ENCODE data around the gene ADD2. TPM values are rescaled to one million over a fixed set of nuclear protein-coding genes. Genes with fewer than 3 reads are reported as not detected.
"Not testable (repeated sequence)": the region's sequence is repeated elsewhere in the genome, so short reads cannot be mapped to it uniquely, and the experiment has no call there.

ADD2 gene
- total and polyA plus RNA-seq, 2 experiments from 2014 or later: 4.7 to 40.0 TPM

DNA sequence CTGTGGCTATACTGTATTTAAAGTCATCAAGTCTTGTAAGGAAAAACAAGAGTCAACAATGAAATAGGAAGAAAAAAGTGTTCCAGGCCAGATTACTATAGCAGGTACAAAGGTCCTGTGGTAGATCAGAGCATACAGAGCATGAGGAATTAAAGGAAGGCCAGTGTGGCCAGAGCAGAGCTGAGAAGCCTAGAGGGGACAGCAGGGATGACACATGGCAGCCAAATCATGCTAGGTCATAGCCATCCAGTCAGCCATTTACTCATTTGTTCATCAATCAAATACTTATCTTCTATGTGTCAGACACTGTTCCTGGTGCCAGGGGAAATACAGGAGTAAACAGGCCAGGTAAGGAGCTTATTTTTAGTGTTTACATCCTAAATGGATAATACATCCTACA lies 24.3 kb downstream of the ADD2 start:
- no peaks in the 10 kb centered on the region for H3K27me3 ChIP-seq
- H3K27ac ChIP-seq: no peak overlapping the region
- no peak overlapping the region for H3K4me3 ChIP-seq
- H3K4me1 ChIP-seq (ENCODE audit: low read depth): peaks cover 7% of the 10 kb centered on the region
- no peak for TF ChIP-seq CTCF (IDR thresholded peaks at IDR 0.05; ENCODE audit: low read depth, low read length)
- no peaks in the 10 kb centered on the region for H3K9me3 ChIP-seq (ENCODE audit: low read depth)
- no peak for DNase-seq (ENCODE audit: low read depth in 1 of 2, low spot score in 1 of 2)
- H3K36me3 ChIP-seq: no peaks in the 10 kb centered on the region

DNA sequence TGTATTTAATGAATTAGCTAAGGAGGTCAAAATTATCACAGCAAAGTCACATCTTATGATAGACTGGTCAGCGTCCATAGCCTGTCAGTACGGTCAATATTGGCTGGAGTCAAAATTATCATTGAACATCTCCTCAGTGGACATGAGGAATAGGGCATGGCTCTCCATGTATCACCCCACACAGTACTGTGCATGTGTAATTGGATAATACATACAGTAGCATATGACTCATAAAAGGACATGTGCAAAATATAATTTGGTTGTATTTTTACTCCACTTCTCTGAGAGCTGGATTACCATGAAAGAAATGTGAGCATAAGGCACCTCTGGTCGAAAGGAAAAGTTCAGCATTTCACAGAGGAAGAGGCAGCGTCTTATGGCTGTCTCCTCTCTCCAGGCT lies 24.9 kb downstream of the ADD2 start:
- no peak for DNase-seq (ENCODE audit: low read depth in 1 of 2, low spot score in 1 of 2)
- H3K9me3 ChIP-seq (ENCODE audit: low read depth): no peaks in the 10 kb centered on the region
- H3K27me3 ChIP-seq: no peaks in the 10 kb centered on the region
- H3K4me1 ChIP-seq (ENCODE audit: low read depth): peaks cover 4% of the 10 kb centered on the region
- TF ChIP-seq CTCF (IDR thresholded peaks at IDR 0.05; ENCODE audit: low read depth, low read length): no peak
- no peak overlapping the region for H3K4me3 ChIP-seq
- no peak overlapping the region for H3K27ac ChIP-seq
- no peaks in the 10 kb centered on the region for H3K36me3 ChIP-seq

DNA sequence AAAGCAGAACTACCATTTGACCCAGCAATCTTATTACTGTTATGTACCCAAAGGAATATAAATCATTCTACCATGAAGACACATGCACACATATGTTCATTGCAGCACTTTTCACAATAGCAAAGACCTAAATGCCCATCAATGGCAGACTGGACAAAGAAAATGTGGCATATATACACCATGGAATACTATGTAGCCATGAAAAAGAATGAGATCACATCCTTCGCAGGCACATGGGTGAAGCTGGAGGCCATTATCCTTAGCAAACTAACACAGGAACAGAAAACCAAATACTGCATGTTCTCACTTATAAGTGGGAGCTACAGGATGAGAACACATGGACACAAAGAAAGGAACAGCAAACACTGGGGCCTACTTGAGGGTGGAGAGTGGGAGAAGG lies 28.5 kb downstream of the ADD2 start:
- not testable (repeated sequence) for H3K27ac ChIP-seq; DNase-seq (ENCODE audit: low read depth in 1 of 2, low spot score in 1 of 2); H3K27me3 ChIP-seq; H3K9me3 ChIP-seq (ENCODE audit: low read depth); H3K36me3 ChIP-seq; H3K4me1 ChIP-seq (ENCODE audit: low read depth); H3K4me3 ChIP-seq

DNA sequence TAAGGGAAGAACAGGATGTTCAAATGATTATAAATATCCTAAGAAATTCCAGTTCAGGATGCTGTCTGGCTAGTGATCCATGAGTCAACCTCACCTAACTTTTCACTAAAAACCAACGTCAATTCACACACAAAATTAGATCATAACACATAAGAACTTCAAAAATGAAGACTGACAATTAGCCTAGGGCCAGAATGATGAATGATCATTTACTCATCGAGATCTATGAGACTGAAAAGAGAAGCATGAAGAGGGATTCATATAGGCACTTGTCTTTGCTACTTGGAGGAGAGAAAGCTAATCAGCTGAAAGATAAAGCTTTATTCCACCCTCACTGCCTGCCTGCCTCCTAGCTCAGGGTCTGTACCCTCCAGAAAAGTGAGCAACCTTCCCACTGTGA lies 29.8 kb downstream of the ADD2 start:
- Histone ChIP-seq H3K9me3 (ENCODE audit: low read depth) (no peaks in the 10 kb centered on the region), H3K4me1 (ENCODE audit: low read depth) (peaks cover 3% of the 10 kb centered on the region), H3K27me3 (no peaks in the 10 kb centered on the region), H3K4me3 (no peak overlapping the region), H3K27ac (no peak overlapping the region), H3K36me3 (no peaks in the 10 kb centered on the region)
- TF ChIP-seq CTCF (IDR thresholded peaks at IDR 0.05; ENCODE audit: low read depth, low read length): no peak
- DNase-seq (ENCODE audit: low read depth in 1 of 2, low spot score in 1 of 2): no peak

GRCh38 chr2:70735071-70735470 lies 32.9 kb downstream of the ADD2 start:
- H3K4me1 ChIP-seq (ENCODE audit: low read depth): peaks cover 3% of the 10 kb centered on the region
- TF ChIP-seq CTCF (IDR thresholded peaks at IDR 0.05; ENCODE audit: low read depth, low read length): no peak
- H3K27me3 ChIP-seq: no peaks in the 10 kb centered on the region
- DNase-seq (ENCODE audit: low read depth in 1 of 2, low spot score in 1 of 2): no peak
- H3K36me3 ChIP-seq: no peaks in the 10 kb centered on the region
- no peaks in the 10 kb centered on the region for H3K9me3 ChIP-seq (ENCODE audit: low read depth)
- H3K27ac ChIP-seq: no peak overlapping the region
- no peak overlapping the region for H3K4me3 ChIP-seq

- no peak for DNase-seq (ENCODE audit: low read depth in 1 of 2, low spot score in 1 of 2)
- Histone ChIP-seq H3K27me3 (no peaks in the 10 kb centered on the region), H3K27ac (no peak overlapping the region), H3K4me1 (ENCODE audit: low read depth) (peaks cover 3% of the 10 kb centered on the region), H3K36me3 (no peaks in the 10 kb centered on the region), H3K9me3 (ENCODE audit: low read depth) (no peaks in the 10 kb centered on the region), H3K4me3 (no peak overlapping the region)
- TF ChIP-seq CTCF (IDR thresholded peaks at IDR 0.05; ENCODE audit: low read depth, low read length): no peak
These were observed 34.3 kb downstream of the ADD2 start for GRCh38 chr2:70733646-70734180.

All from cardiac muscle cell (in vitro differentiated cells and primary cell).